ENCODE data around the gene TACC3.

- TF ChIP-seq, protein P1, sequence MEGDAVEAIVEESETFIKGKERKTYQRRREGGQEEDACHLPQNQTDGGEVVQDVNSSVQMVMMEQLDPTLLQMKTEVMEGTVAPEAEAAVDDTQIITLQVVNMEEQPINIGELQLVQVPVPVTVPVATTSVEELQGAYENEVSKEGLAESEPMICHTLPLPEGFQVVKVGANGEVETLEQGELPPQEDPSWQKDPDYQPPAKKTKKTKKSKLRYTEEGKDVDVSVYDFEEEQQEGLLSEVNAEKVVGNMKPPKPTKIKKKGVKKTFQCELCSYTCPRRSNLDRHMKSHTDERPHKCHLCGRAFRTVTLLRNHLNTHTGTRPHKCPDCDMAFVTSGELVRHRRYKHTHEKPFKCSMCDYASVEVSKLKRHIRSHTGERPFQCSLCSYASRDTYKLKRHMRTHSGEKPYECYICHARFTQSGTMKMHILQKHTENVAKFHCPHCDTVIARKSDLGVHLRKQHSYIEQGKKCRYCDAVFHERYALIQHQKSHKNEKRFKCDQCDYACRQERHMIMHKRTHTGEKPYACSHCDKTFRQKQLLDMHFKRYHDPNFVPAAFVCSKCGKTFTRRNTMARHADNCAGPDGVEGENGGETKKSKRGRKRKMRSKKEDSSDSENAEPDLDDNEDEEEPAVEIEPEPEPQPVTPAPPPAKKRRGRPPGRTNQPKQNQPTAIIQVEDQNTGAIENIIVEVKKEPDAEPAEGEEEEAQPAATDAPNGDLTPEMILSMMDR (IDR thresholded peaks at IDR 0.05) = no peak
- TF ChIP-seq POLR2AphosphoS5 (IDR thresholded peaks at IDR 0.05) = no peak
Measured at GRCh38 chr4:1735215-1735614, 13.9 kb downstream of the TACC3 start.
